ENCODE data around the gene ACP6.

DNA sequence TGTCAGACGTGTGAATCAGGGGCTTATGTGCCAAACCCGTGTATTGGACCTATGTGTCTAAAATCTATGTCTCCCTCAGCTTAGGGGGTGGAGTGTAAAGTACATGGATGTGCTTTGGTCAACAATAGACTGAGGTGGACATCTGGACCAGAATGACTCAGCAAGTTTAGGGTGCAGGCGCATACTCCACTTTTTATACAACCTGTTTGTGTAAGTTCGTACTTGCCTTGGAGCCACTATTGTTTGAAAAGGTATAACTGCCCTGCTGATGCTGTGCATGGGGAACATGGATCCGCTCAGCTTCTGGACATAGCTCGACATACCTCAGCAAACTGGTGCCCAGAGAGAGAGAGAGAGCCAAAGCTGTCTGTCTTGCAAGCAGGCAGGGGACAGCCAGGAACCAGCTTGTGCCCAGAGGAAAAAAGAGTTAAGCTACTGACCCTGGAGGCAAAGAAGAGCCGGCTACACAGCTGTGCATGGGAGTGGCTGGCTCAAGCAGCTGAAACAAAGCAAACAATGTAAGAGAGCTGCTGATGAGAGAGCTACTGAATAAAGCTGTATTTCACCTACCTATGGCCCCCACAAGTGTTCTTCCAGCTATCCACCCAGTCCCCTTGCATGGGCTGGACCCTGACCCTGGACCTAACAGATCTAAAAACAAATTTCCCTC is 48.8 kb upstream of the ACP6 start:
- no peak for TF ChIP-seq POLR2A (IDR thresholded peaks at IDR 0.05; ENCODE audit: extremely low read depth, insufficient read length)
- TF ChIP-seq, protein P1, sequence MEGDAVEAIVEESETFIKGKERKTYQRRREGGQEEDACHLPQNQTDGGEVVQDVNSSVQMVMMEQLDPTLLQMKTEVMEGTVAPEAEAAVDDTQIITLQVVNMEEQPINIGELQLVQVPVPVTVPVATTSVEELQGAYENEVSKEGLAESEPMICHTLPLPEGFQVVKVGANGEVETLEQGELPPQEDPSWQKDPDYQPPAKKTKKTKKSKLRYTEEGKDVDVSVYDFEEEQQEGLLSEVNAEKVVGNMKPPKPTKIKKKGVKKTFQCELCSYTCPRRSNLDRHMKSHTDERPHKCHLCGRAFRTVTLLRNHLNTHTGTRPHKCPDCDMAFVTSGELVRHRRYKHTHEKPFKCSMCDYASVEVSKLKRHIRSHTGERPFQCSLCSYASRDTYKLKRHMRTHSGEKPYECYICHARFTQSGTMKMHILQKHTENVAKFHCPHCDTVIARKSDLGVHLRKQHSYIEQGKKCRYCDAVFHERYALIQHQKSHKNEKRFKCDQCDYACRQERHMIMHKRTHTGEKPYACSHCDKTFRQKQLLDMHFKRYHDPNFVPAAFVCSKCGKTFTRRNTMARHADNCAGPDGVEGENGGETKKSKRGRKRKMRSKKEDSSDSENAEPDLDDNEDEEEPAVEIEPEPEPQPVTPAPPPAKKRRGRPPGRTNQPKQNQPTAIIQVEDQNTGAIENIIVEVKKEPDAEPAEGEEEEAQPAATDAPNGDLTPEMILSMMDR (IDR thresholded peaks at IDR 0.05; ENCODE audit: low read depth, low read length): no peak
